SK-N-SH (cell line): Measurements from ENCODE around the gene SPIRE1. TPM values are rescaled to one million over a fixed set of nuclear protein-coding genes. Genes with fewer than 3 reads are reported as not detected.
A peak's percentile ranks its signal among the peaks of the same experiment; 100 is the strongest.
"Not testable (repeated sequence)": the region's sequence is repeated elsewhere in the genome, so short reads cannot be mapped to it uniquely, and the experiment has no call there.

Experiments used
- CTCF ChIA-PET: fragments of 300-600, 350-600 bp; formaldehyde crosslinking; extraction: SDS; loops from one replicate; lab custom pipeline; 2021; lab: Yijun Ruan, JAX
- POLR2A ChIA-PET: fragments of 350-600 bp; sonication (Branson Sonifier 250); formaldehyde crosslinking; extraction: SDS; loops from one replicate; lab custom pipeline; 2020; ENCODE audit warnings: antibody characterized with exemption, inconsistent platforms; lab: Yijun Ruan, JAX
- DNase-seq: peaks from one replicate; pipeline ENCODE4 v3.0.0; 2012
- H2AFZ ChIP-seq: fragments of 200-600 bp; sonication (generic); 2 replicates; pipeline ENCODE4 v1.8.1; 2016; ENCODE audit warnings: antibody characterized with exemption, mild to moderate bottlenecking, low read depth
- H3F3A ChIP-seq: fragments of 200-600 bp; sonication (generic); replicated peaks from 2 replicates; pipeline ENCODE3; 2016; ENCODE audit warnings: antibody characterized with exemption, mild to moderate bottlenecking; ENCODE audit not compliant: insufficient read depth
- H3K27ac ChIP-seq, 2 experiments: fragments of 200-500 bp in 1 of 2; fragments of 200-600 bp in 1 of 2; sonication (Bioruptor generic) in 1 of 2; sonication (generic), shearing (Covaris generic) in 1 of 2; 2 replicates each; pipeline versions ENCODE4 v1.5.1 to v1.6.1; 2014 to 2016; ENCODE audit warnings: low read depth in 2 of 2, inconsistent platforms in 1 of 2, low read length in 1 of 2, mild to moderate bottlenecking in 1 of 2, mixed read lengths in 1 of 2
- H3K27me3 ChIP-seq: fragments of 200-600 bp; sonication (generic), shearing (Covaris generic); 2 replicates; pipeline ENCODE4 v1.6.1; 2016; ENCODE audit warnings: mixed run types; ENCODE audit not compliant: insufficient read depth
- H3K36me3 ChIP-seq, 2 experiments: fragments of 200-500 bp in 1 of 2; fragments of 200-600 bp in 1 of 2; sonication (Bioruptor generic) in 1 of 2; sonication (generic) in 1 of 2; replicated peaks in 1 of 2; 2 replicates each; pipeline versions ENCODE3 to v1.5.1; 2014 to 2016; ENCODE audit warnings: low read length in 1 of 2, mild to moderate bottlenecking in 1 of 2; ENCODE audit not compliant: insufficient read depth in 2 of 2, control insufficient read depth in 1 of 2
- H3K4me1 ChIP-seq, 2 experiments: fragments of 200-500 bp in 1 of 2; fragments of 200-600 bp in 1 of 2; sonication (Bioruptor generic) in 1 of 2; sonication (generic), shearing (Covaris generic) in 1 of 2; 2 replicates each; pipeline versions ENCODE4 v1.5.1 to v1.6.1; 2014 to 2016; ENCODE audit warnings: low read depth in 1 of 2, low read length in 1 of 2, mixed run types in 1 of 2; ENCODE audit not compliant: insufficient read depth in 2 of 2, control insufficient read depth in 1 of 2
- H3K4me2 ChIP-seq: fragments of 200-600 bp; sonication (generic), shearing (Covaris generic); 2 replicates; pipeline ENCODE4 v1.6.1; 2017; ENCODE audit warnings: mixed run types
- H3K4me3 ChIP-seq, 2 experiments: fragments of 200-500 bp in 1 of 2; fragments of 200-600 bp in 1 of 2; sonication (Bioruptor generic) in 1 of 2; sonication (generic), shearing (Covaris generic) in 1 of 2; 2 replicates each; pipeline versions ENCODE4 v1.5.1 to v1.8.1; 2014 to 2016; ENCODE audit warnings: low read depth in 2 of 2, inconsistent platforms in 1 of 2, low read length in 1 of 2, mild to moderate bottlenecking in 1 of 2, mixed read lengths in 1 of 2, moderate library complexity in 1 of 2
- H3K79me2 ChIP-seq: fragments of 200-600 bp; sonication (generic); 2 replicates; pipeline ENCODE4 v1.8.1; 2017; ENCODE audit warnings: mild to moderate bottlenecking; ENCODE audit not compliant: insufficient read depth
- H3K9ac ChIP-seq: fragments of 200-600 bp; sonication (generic); 2 replicates; pipeline ENCODE4 v1.6.1; 2017; ENCODE audit warnings: mixed run types
- H3K9me2 ChIP-seq: fragments of 200-600 bp; sonication (generic); 2 replicates; pipeline ENCODE4 v1.6.1; 2017; ENCODE audit warnings: mixed run types
- H3K9me3 ChIP-seq: fragments of 200-600 bp; sonication (generic); 2 replicates; pipeline ENCODE4 v1.6.1; 2017; ENCODE audit warnings: mixed run types, mild to moderate bottlenecking, moderate library complexity
- H4K20me1 ChIP-seq: fragments of 200-600 bp; sonication (generic); 2 replicates; pipeline ENCODE4 v1.6.1; 2017; ENCODE audit warnings: mild to moderate bottlenecking, mixed run types; ENCODE audit not compliant: insufficient read depth
- WGBS: methylation state at CpG from one replicate; pipeline ENCODE4 v1.1.6; 2017; ENCODE audit warnings: low lambda C conversion rate; 5-methylcytosine and 5-hydroxymethylcytosine counted together
- polyA plus RNA-seq, 3 experiments: library from polyadenylated mRNA; depleted of rRNA; stranded (reverse); fragments of >200 nt; gene quantifications; 2 replicates each; pipeline ENCODE4 v1.2.3, GENCODE V29; 2012
- TF ChIP-seq, protein P1 (sequence below): fragments of 150-350 bp; IDR thresholded peaks from 2 replicates; pipeline ENCODE4 v1.6.1; 2016; ENCODE audit warnings: mild to moderate bottlenecking, low read depth, low read length
- TF ChIP-seq, protein P2 (sequence below): IDR thresholded peaks from 2 replicates; pipeline ENCODE4 v1.4.0; 2012; ENCODE audit warnings: low read depth
- TF ChIP-seq, protein P3 (sequence below): fragments of 200-600 bp; sonication (generic); IDR thresholded peaks from 2 replicates; pipeline ENCODE4 v1.6.1; 2017; ENCODE audit warnings: antibody characterized with exemption, mild to moderate bottlenecking, moderate library complexity

SPIRE1 gene
- polyA plus RNA-seq, 1 of the 3 experiments (the other 2 are of a cell fraction) = 6.7 TPM

DNA sequence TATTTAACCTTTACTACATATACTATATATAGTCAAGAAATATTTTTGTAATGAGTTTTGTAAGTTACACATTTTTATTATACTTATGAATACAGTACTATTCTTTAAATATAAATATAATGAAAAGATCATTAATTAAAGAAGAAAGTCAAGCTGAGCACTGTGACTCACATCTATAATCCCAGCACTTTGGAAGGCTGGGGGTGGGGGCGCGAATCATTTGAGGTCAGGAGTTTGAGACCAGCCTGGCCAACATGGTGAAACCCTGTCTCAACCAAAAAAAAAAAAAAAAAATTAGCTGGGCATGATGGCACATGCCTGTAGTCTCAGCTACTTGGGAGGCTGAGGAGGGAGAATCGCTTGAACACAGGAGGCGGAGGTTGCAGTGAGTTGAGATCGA is 14.2 kb downstream of the SPIRE1 start:
- peaks cover 14% of the 10 kb centered on the region for H3F3A ChIP-seq
- H2AFZ ChIP-seq, H3K4me2 ChIP-seq, H3K9ac ChIP-seq, POLR2A ChIA-PET, H3K27me3 ChIP-seq, H3K9me2 ChIP-seq, DNase-seq, H3K4me3 ChIP-seq, H3K9me3 ChIP-seq: not testable (repeated sequence)
- peak overlapping the region in 1 of 2 experiments; percentile 28; a peak in 1 of 4 replicates for H3K27ac ChIP-seq
- WGBS = 98% methylated on average over 5 of the region's 5 CpGs
- H3K79me2 ChIP-seq = peaks cover 91% of the 10 kb centered on the region
- CTCF ChIA-PET = interaction anchor here (0.6 to 1.4 kb wide), 2 partner anchors 15 to 54 kb away, joined by 3 read pairs; no protein-coding TSS in a partner anchor
- H3K4me1 ChIP-seq = peaks cover 4 to 12% of the 10 kb centered on the region in 2 experiments; a peak in 2 of 4 replicates
- peaks cover 2 to 17% of the 10 kb centered on the region in 2 experiments for H3K36me3 ChIP-seq
- peaks cover 14% of the 10 kb centered on the region for H4K20me1 ChIP-seq

DNA sequence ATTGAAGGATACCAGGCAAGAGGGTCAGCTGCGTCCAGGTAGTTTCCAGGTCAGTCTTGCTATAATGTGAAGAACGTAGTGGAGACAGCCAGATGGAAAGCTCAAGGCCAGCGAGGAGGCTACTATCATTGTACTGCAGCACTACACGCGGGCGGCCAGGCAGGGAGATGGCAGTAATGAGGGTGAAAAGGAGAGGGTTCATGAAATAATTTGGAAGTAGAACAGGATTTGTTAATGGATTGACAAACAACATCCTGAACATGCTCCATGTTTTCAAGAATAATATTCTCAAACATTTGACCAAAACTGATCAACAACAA is 17.1 kb downstream of the SPIRE1 start:
- Histone ChIP-seq H3K36me3 (no peaks in the 10 kb centered on the region), H2AFZ (no peak overlapping the region), H3K4me2 (peak overlapping the region; percentile 48), H3K9me2 (no peaks in the 10 kb centered on the region), H3K9me3 (no peaks in the 10 kb centered on the region), H3K27ac (peak overlapping the region; percentile 2 to 74; a peak in 3 of 4 replicates), H3K9ac (peak overlapping the region; percentile 5; the same call in 1 of the 2 replicates), H3K27me3 (no peaks in the 10 kb centered on the region), H4K20me1 (no peaks in the 10 kb centered on the region; the same call in 1 of the 2 replicates), H3K79me2 (peaks cover 83% of the 10 kb centered on the region), H3F3A (peaks cover 14% of the 10 kb centered on the region), H3K4me3 (0 out of 4 replicates have a peak overlapping the region, but pooled peaks of 1 of the 2 experiments have one; percentile 20), H3K4me1 (peaks cover 6 to 12% of the 10 kb centered on the region in 2 experiments; a peak in 3 of 4 replicates)
- TF ChIP-seq, protein P1, sequence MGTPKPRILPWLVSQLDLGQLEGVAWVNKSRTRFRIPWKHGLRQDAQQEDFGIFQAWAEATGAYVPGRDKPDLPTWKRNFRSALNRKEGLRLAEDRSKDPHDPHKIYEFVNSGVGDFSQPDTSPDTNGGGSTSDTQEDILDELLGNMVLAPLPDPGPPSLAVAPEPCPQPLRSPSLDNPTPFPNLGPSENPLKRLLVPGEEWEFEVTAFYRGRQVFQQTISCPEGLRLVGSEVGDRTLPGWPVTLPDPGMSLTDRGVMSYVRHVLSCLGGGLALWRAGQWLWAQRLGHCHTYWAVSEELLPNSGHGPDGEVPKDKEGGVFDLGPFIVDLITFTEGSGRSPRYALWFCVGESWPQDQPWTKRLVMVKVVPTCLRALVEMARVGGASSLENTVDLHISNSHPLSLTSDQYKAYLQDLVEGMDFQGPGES = no peak
- TF ChIP-seq, protein P2, sequence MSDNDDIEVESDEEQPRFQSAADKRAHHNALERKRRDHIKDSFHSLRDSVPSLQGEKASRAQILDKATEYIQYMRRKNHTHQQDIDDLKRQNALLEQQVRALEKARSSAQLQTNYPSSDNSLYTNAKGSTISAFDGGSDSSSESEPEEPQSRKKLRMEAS = no peak
- TF ChIP-seq, protein P3, sequence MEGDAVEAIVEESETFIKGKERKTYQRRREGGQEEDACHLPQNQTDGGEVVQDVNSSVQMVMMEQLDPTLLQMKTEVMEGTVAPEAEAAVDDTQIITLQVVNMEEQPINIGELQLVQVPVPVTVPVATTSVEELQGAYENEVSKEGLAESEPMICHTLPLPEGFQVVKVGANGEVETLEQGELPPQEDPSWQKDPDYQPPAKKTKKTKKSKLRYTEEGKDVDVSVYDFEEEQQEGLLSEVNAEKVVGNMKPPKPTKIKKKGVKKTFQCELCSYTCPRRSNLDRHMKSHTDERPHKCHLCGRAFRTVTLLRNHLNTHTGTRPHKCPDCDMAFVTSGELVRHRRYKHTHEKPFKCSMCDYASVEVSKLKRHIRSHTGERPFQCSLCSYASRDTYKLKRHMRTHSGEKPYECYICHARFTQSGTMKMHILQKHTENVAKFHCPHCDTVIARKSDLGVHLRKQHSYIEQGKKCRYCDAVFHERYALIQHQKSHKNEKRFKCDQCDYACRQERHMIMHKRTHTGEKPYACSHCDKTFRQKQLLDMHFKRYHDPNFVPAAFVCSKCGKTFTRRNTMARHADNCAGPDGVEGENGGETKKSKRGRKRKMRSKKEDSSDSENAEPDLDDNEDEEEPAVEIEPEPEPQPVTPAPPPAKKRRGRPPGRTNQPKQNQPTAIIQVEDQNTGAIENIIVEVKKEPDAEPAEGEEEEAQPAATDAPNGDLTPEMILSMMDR = 0 out of 2 replicates have a peak, but pooled peaks have one; percentile 5
- ChIA-PET CTCF (interaction anchor here (1.1 kb wide), 1 partner anchor 218 kb away, joined by 3 read pairs; no protein-coding TSS in a partner anchor), POLR2A (no interaction called here)
- no peak for DNase-seq
- 79% methylated on average over 6 of the region's 6 CpGs for WGBS
